IPS-11a (cell line): ENCODE results near the gene ZDHHC7.

Experiments
- H3K4me3 ChIP-seq: one replicate; pipeline ENCODE4 v1.5.1; 2013; ENCODE audit warnings: low read depth, low read length, control low read depth

The ZDHHC7 gene

GRCh38 chr16:84925092-84925772 is 86.1 kb downstream of the ZDHHC7 start:
- H3K4me3 ChIP-seq = no peak overlapping the region

GRCh38 chr16:84924331-84925091 is 86.8 kb downstream of the ZDHHC7 start:
- H3K4me3 ChIP-seq = no peak overlapping the region
